GM12892 (cell line): Measurements from ENCODE around the gene TNFRSF1A.

Experiments
- DNase-seq: peaks from one replicate; pipeline ENCODE4 v3.0.0; 2011; ENCODE audit not compliant: insufficient read length
- FAIRE-seq: peaks from 2 replicates; lab custom pipeline; 2011; peaks lifted over from hg19 to GRCh38; lab: Jason Lieb, UNC
- POLR2A ChIP-seq: IDR thresholded peaks from 2 replicates; pipeline ENCODE4 v1.6.1; 2011; ENCODE audit warnings: low read depth, low read length, control low read depth
- POLR2AphosphoS5 ChIP-seq: IDR thresholded peaks from 2 replicates; pipeline ENCODE4 v1.6.1; 2011; ENCODE audit warnings: low read depth, low read length, control low read depth
- TAF1 ChIP-seq: IDR thresholded peaks from 2 replicates; pipeline ENCODE4 v1.6.1; 2011; ENCODE audit warnings: low read depth, mild to moderate bottlenecking, control low read depth, low read length, borderline replicate concordance

TNFRSF1A gene

DNA sequence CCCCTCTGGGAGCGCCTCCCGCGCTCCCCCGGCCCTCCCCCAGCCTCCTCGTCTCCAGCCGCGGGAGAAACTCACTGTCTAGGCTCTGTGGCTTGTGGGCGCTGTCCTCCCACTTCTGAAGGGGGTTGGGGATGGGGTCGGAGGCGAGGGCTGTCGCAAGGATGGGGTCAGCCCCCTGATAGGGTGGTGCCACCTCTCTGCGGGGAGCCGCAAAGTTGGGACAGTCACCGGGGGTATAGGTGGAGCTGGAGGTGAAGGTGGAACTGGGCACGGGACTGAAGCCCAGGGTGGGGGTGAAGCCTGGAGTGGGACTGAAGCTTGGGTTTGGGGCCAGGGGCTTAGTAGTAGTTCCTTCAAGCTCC is 12.2 kb downstream of the TNFRSF1A start:
- TF ChIP-seq POLR2A = no peak
- no peak for TF ChIP-seq TAF1
- TF ChIP-seq POLR2AphosphoS5 = no peak
- no peak for FAIRE-seq
- no peak for DNase-seq

DNA sequence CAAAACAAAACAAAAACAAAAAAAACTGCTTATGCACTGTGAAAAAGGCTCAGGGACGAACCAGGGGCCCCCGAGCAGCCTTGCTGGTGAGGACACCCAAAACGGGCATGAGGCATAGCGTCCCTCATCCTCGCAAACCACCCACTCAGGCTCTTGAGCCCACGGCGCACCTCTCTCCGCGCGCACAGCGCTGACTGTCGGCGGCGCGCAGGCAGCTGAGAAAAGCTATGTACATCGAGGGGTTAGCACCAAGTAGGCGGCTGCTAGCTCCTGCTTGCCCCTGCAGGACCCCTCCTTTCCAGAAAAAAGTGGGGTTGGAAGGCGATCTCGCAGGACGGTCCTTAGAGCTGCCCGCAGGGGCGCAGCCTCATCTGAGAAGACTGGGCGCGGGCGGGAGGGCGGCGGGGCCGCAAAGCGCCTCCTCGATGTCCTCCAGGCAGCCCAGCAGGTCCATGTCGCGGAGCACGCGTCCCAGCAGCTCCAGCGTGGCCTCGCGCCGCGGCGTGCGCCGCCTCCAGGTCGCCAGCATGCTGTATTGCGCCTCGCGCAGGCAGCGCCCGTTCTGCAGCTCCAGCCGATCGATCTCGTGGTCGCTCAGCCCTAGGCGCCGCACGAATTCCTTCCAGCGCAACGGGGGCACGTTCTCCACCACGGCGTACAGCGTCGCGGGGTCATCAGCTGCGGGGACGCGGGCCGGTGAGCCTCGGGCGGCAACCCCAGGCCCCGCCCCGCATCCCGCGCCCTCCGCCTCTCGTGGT is 12.8 kb downstream of the TNFRSF1A start:
- no peak for FAIRE-seq
- no peak for DNase-seq
- TF ChIP-seq TAF1 (no peak), POLR2AphosphoS5 (no peak), POLR2A (no peak)

DNA sequence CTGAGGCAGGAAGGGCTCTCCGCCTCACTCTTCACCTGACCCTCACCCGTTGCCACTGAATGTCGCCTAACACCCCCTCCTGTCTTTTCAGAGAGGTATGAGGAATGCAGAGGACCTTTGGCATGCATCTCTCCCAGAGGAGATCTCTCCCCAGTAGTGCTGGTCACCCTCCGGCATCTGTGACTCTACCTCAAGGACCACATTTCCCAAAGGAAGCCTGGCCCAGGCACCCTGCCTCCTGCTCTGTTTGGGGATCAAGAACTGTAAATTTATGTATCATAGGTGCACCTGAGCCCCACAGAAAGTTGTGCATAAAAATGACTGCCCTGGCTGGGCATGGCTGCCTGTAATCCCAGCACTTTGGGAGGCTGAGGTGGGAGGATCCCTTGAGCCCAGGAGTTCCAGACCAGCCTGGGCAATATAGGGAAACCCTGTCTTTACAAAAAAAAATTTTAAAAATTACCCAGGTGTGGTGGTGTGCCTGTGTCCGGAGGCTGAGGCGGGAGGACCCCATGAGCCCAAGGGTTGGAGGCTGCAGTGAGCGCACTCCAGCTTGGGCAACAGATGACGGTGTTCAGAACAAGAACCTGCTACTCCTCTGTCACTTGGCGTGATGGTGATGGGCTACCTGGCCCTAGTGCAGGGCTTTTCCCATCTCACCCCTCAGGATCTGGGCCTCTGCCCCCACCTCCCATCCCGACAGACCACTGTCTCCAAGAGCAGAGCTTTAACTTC is 13.7 kb downstream of the TNFRSF1A start:
- DNase-seq (no peak), FAIRE-seq (no peak)
- TF ChIP-seq POLR2AphosphoS5 = no peak
- TF ChIP-seq TAF1 = no peak
- TF ChIP-seq POLR2A = no peak

DNA sequence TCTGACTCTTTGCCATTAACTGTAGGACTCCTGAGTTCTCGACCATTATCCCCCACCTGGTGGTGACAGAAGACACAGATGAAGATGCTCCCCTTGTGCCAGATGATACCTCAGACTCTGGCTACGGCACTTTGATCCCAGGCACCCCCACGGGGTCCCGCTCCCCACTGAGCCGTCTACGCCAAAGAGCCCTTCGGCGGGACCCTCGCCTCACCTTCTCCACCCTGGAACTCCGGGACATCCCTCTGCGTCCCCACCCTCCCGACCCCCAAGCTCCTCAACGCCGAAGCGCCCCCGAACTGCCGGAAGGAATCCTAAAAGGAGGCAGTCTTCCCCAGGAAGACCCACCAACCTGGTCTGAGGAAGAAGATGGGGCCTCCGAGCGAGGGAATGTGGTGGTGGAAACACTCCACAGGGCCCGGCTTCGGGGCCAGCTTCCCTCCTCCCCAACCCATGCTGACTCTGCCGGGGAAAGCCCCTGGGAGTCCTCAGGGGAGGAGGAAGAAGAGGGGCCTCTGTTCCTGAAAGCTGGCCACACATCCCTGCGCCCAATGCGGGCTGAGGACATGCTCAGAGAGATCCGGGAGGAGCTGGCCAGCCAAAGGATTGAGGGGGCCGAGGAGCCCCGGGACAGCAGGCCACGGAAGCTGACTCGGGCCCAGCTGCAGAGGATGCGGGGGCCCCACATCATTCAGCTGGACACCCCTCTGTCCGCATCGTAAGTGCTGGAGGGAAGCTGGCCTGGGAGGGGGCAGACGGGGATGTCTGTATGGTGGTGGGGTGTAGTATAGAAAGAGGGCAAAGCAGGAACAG is 14.4 kb downstream of the TNFRSF1A start:
- TF ChIP-seq TAF1 (no peak), POLR2AphosphoS5 (no peak), POLR2A (no peak)
- no peak for FAIRE-seq
- no peak for DNase-seq

DNA sequence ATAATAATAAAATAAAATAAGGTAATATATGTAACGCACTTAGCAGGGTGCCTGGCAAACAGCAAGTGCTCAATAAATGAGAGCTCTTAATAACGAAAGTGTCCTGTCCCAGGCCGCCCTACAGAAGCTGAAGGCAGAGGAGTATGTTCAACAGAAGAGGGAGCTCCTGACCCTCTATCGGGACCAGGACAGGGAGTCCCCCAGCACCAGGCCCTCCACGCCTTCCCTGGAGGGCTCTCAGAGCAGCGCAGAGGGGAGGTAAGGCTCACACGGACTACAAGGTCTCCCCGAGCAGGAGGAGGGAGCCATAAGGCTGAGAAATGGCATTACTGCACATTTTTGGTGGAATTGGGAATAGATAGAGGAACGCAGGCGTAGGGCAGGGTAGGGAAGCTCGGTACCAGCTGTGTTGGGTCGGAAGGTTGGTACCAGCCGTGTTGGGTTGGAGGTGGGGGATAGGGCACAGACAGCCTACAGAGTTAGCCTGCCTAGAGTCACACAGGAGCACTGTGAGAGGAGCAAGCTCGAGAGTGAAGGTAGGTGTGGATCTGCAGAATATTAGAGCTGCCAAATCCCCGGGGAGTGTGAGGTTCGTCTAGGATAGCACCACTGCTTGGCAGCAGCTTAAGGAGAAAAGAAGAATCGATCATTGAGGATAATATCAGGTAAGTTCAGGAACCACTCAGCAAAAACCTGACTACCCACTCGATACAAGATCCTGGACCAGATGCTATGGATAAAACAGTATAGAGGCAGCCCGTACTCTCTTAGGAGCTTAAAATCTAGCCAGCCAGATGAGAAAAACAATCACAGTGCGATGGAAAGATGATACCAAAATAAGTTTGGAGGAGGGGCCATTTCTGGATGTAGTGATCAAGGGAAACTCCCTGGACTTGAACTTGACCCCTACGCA is 15.3 kb downstream of the TNFRSF1A start:
- TF ChIP-seq POLR2AphosphoS5 (no peak), POLR2A (no peak), TAF1 (no peak)
- DNase-seq (no peak), FAIRE-seq (no peak)

DNA sequence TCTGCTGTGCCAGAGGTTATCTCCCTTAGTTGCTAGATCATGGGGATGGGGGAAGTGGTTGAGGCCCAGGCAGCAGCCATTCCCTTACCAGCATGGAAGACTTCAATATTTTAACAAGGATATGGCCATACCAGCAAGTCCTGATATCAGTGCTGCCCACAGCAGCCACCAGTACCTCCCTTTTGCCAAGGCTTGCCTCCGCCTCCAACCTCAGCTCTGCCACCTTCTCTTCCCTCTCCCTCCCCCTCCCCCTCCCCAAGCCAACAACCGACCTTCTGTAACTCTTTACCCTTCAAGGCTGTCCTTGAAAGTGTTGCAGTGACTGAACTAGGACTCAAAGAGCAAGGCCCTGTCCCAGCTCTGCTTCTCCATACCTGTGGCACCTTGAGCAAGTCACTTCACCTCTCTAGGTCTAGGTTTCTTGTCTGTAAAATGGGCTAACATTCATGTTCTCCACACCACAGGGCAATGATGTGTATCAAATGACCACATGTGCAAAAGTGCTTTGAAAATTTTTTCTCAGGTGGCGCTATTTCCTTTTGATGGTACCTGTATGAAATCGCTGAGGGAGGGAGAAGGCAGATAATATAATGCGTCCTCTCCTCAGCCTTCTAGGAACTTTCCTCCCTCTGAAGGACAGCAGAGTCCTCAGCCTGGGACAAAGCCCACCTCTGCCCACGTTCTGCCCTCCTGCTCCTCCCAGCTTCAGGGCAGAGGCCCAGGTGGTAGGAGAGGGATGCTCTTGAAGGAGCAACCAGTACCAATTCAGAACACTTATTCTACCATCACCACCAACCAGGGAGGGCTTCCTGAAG is 16.7 kb downstream of the TNFRSF1A start:
- DNase-seq (no peak), FAIRE-seq (no peak)
- TF ChIP-seq POLR2A (no peak), POLR2AphosphoS5 (no peak)

DNA sequence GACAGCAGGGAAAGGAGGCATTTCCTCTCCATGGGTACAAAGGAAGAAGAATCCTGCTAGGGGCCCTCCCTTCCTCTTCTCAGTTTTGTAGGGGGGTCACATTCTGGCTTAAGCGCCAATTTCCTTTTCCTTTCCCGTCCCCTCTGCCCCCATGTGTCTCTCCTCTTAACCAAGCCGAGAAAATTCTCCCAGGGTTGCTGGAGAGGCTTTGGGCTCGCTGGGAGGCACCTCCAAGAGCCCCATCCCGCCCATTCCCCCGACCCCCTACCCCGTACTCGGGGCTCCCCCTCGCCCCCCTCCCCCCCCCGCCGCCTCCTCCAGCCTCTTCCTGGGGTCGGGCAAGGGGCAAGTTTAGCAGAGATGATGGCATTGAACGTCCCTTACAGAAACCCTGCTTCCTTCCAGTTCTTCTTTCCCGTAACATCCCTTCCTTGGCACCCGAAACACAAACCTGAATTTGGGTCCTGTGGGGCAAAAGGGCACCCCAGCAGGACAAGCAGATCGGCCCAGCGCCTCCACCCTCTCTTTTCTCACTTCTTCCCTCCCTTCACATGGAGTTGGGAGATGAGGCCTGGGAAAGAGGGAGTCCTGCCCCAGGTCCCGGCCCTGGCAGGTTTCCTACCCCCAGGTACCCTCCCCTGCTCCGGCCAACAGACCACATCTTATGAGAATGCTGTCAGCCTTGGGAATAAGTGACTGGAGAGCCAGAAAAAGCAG is 17.7 kb downstream of the TNFRSF1A start:
- DNase-seq (no peak), FAIRE-seq (no peak)
- TF ChIP-seq POLR2AphosphoS5 = no peak
- TF ChIP-seq TAF1 = no peak
- no peak for TF ChIP-seq POLR2A

DNA sequence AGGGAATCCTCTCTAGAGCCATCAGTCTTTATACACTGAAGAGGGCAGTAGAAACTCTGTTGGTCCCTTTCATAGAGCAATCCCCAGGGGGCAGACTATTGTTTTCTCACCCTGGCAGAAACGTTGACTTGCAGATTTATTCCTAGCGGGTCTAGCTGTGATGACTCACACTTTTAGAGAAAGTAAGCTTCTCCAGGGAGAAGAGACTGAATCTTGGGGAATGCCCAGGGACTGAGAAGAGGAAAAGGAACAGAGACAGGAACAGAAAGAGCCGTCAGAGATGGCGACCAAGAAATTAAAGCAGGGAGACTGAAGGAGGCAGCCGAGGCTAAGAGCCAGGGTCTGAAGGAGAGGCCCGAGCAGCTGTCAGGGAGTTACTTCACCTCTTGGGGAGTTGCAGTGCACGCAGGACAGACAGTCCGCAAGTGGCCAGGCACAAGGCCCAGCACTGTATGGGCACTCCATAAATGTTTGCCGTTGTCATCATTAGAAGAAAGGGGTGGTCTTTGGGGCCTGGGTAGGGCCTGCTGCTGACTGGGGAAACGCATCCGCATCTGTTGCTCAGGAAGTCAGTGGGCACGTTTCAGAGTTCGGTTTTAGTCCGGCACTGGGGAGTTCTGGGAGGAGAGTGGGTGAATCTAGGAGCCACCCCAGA is 18.4 kb downstream of the TNFRSF1A start:
- no peak for FAIRE-seq
- DNase-seq = no peak
- TF ChIP-seq TAF1 (no peak), POLR2A (no peak), POLR2AphosphoS5 (no peak)

DNA sequence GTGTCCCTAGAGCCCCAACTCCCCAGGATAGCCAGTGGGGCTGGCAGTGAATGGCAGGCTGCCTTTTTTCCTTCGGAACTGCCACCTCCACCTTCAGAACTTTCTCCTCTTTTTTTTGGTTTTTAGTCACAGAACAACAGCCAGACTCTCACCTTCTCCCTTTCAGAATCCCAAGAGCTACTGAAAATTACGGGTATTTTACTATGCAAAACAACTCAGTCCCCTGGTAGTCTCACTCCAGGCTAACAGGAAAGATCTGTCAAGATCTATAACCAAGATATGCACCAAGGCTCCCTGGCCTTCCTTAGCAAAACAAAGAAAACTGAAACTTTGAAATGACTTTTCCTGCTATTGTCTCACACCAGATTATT is 18.9 kb downstream of the TNFRSF1A start:
- no peak for TF ChIP-seq TAF1
- no peak for TF ChIP-seq POLR2A
- TF ChIP-seq POLR2AphosphoS5 = no peak
- FAIRE-seq (peak; percentile 42), DNase-seq (no peak)
